Fibroblast of upper back skin (primary cell): Measurements from ENCODE around the gene SIVA1.
"Not testable (repeated sequence)": the region's sequence is repeated elsewhere in the genome, so short reads cannot be mapped to it uniquely, and the experiment has no call there.

Experiments used
- DNase-seq: peaks from one replicate; pipeline ENCODE4 v3.0.0-alpha.2; 2013

SIVA1 gene

DNA sequence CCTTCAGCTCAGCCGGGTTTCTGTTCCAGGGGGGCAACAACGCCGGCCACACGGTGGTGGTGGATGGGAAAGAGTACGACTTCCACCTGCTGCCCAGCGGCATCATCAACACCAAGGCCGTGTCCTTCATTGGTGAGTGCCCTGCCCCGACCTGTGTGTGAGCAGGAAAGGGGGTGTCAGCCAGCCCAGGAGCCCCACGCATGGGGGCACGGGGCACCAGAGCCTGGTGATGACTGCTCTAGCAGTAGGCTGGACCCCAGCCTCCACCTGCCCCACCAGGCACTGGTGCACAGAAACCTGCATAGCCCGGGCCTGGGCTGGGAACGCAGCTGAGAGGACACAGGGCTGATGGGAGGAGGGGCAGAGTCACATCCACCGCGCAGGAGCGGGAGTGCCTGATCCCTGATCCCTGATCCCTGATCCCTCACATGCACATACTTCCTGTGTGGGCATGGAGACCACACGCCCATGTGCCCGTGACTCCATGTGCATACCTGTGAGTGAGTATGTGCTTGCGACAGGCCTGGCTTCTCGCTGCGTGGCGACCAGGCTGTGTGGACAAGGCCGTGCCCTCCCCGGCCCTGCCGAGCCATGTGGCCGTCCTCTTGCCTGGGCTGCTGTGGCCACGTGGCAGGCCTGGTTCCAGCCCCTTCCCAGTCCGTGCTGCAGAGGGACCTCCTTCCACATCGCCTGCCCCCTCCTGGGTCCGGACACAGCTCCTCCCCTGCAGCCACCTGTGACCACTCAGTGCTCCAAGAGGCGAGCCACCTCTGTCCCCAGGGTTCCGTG lies 17.8 kb upstream of the SIVA1 start:
- no peak for DNase-seq

DNA sequence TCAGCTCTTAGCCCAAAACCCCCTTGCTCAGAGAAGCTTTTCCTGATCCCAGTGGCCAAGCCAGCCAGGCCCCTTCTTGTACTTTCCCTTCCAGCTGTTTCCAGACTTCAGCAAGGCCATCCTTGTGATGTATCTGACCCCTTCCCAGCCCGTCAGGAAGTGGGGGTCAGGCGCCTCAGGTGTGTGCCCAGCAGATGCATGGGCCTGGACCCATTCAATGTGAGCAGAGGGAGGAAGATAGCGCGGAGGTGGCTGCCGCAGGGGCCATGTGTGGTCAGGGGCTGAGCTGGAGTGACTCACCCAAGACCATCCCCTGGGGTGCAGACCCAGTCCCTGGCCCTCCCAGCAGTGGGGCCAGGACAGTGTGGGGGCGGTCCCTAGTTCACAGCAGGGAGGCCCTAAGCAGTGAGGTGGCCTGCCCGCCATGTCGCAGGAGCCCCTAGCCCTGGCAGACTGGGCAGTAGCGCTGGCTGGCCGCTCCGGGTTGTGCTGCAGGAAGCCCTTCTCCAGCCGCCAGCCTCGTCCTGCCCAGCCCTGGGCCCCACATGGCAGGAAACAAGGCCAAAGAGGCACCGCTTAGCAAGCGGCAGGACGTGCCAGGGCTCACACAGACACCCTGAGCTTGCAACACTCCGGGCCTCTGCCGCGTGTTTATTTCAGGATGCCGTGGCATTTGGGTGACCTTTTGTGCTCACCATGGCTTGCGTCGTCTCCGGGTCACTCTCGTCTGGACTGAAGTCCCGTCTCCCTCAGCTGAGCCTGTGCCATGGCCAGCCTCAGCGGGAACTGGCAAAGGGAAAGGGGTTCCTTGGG lies 16.9 kb upstream of the SIVA1 start:
- DNase-seq = no peak

DNA sequence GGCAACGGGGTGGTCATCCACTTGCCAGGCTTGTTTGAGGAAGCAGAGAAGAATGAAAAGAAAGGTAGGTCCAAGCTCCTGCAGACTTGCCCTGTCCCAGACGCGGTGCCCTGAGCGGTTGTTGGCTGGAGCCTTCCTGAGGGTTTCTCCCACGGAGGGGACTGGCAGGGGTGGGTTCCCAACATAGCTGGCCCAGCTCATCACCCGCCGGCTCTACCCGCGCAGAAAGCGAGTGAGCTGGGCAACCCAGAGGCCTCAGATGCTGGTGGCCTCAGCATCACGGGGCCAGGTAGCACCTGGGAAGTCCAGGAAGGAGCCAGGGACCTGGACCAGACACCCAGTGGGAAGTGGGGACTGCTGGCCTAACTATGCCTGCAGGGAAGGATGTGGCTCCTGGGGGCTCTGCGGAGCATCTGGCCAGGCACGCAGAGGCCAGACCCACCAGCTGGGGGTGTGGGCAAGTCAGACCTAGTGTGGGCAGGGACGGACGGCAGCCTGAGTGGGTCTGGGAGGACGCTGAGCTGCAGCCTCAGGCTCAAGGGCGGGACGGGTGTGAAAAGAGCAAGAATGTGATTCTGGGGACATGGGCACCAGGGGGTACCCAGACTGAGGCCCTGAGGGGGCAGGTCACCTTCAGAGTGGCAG lies 14.4 kb upstream of the SIVA1 start:
- no peak for DNase-seq

GRCh38 chr14:104739026-104739425 lies 13.9 kb upstream of the SIVA1 start:
- DNase-seq = no peak

- no peak for DNase-seq
Measured at GRCh38 chr14:104739546-104740516, 13.1 kb upstream of the SIVA1 start.

- DNase-seq = no peak
Measured at GRCh38 chr14:104741108-104741802, 11.7 kb upstream of the SIVA1 start.

DNA sequence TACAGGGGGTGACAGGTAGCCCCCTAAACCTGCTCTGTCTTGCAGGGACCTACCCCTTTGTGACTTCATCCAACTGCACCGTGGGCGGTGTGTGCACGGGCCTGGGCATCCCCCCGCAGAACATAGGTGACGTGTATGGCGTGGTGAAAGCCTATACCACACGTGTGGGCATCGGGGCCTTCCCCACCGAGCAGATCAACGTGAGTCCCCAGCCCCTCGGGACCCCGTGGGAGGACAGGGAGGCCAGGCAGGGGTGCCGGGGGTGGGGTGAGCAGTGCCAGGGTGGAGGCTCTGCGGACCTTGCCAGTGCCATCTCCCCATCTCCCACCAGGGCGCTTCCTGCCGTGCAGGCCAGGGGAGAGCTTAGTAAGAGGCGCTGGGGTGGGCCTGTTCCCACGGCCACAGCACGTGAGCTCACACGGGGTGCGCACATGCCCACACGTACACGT lies 11.1 kb upstream of the SIVA1 start:
- DNase-seq = no peak

- DNase-seq = no peak
Measured at GRCh38 chr14:104742586-104743455, 10.1 kb upstream of the SIVA1 start.

GRCh38 chr14:104743461-104744380 lies 9.2 kb upstream of the SIVA1 start:
- peak; percentile 75 for DNase-seq

- no peak for DNase-seq
Measured at GRCh38 chr14:104744484-104744883, 8.5 kb upstream of the SIVA1 start.

- no peak for DNase-seq
Measured at GRCh38 chr14:104745431-104745830, 7.5 kb upstream of the SIVA1 start.

GRCh38 chr14:104746071-104746545 lies 6.8 kb upstream of the SIVA1 start:
- DNase-seq = no peak

GRCh38 chr14:104746934-104747481 lies 5.9 kb upstream of the SIVA1 start:
- DNase-seq = no peak

DNA sequence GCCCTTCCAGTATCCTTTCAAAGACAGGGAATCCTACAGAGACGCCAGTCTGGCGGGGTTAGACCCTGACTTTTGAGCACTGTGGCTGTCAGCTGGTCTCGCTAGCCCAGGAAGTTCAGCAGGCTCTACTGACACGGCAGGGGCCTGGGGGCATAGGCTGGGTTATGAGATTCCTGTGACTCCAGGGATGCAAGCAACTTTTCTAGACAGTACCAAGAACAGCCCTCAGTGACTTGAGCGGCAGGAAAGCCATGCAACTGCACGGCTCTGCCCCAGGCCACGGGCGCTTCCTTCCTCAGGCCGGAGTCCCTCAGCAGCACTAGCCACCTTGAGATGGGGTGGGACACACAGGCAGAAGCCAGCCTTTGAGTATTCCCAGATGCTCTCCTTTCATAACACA lies 5.1 kb upstream of the SIVA1 start:
- DNase-seq = no peak

DNA sequence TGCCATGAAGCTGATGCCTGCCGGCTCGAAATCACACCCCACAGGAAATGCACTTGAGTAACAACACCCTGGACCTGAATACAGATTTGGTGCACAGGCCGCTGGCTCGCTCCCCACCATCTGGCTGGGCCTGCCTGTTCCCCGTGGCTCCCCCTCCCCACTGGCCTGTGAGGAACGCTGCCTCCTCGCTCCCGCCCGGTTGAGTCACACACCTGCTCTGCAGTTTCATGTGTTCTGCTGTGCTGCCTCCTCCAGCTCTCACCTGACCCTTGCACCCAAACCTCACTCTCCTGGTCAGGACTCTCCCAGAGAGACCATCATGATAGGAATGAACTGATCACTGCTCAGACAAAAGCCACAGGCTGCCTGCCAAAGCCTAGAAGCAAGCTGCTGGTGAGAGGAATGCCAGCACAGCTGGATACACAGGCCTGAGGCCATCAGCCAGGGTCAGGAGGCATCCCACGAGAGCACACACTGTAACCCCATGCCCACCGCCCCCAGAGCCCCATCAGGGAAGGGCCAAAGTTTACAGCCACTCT lies 3.8 kb upstream of the SIVA1 start:
- peak; percentile 26 for DNase-seq

GRCh38 chr14:104750056-104750752 lies 2.7 kb upstream of the SIVA1 start:
- DNase-seq = no peak

DNA sequence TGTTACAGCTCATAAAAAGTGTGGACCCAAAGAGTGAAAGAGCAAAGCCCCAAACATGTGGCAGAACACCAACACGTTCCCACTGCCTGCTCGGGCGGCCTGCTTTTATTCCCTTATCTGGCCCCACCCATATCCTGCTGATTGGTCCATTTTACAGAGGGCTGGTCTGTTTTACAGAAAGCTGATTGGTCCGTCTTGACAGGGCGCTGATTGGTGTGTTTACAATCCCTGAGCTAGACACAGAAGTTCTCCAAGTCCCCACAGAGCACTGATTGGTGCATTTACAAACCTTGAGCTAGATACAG lies 2.2 kb upstream of the SIVA1 start:
- not testable (repeated sequence) for DNase-seq
